Mucosa of descending colon (tissue), 3 donors: ENCODE data around the gene EIF3K. TPM values are rescaled to one million over a fixed set of nuclear protein-coding genes. Genes with fewer than 3 reads are reported as not detected.

Experiments
- ATAC-seq: fragments of 200-7000 bp; cut with Tn5 transposase; one replicate; pipeline ENCODE4 v1.9.1; 2020; ENCODE audit warnings: mild to moderate bottlenecking, moderate library complexity
- DNase-seq, 3 donors: peaks; one replicate each; pipeline ENCODE4 v3.0.0-alpha.2; 2020
- H3K36me3 ChIP-seq: fragments of 200-600 bp; one replicate; pipeline ENCODE4 v1.8.0; 2021; ENCODE audit warnings: low read depth, mild to moderate bottlenecking
- H3K4me1 ChIP-seq: fragments of 200-600 bp; one replicate; pipeline ENCODE4 v1.8.0; 2021; ENCODE audit warnings: low read depth, mild to moderate bottlenecking
- H3K4me3 ChIP-seq: fragments of 200-600 bp; one replicate; pipeline ENCODE4 v1.8.0; 2021; ENCODE audit warnings: mild to moderate bottlenecking
- H3K9me3 ChIP-seq: fragments of 200-600 bp; one replicate; pipeline ENCODE4 v1.8.0; 2021; ENCODE audit warnings: mild to moderate bottlenecking
- intact Hi-C, 2 donors: fragments of 100-400 bp; cut with DNase I in 1 of 2; cut with micrococcal nuclease in 1 of 2; formaldehyde crosslinking; loops; one replicate each; pipeline versions ENCODE4 v1.11.0 to v1.11.1; 2022; cut with DNase I, micrococcal nuclease
- total RNA-seq, 3 donors: library from RNA; stranded (reverse); fragmentation: NEBNext Ultra II Directional in 2 of 3; extraction: Animal tissue kit (Norgen Biotek cat#: 25700) in 2 of 3; gene quantifications; one replicate each; pipeline versions ENCODE4 v1.2.1 to v1.2.4, GENCODE V29; 2021 to 2023
- TF ChIP-seq, protein P1 (sequence below): fragments of 200-600 bp; IDR thresholded peaks from one replicate; pipeline ENCODE4 v1.8.0; 2022; ENCODE audit warnings: antibody characterized with exemption, mild to moderate bottlenecking
- donor health status: DM: no; HTN: no; CAD: no; lungs with moderate emphysema.
- donor health status: DM: no; HTN: no; CAD: no.
- donor health status: DM: no; HTN: yes; CAD: no.

EIF3K gene
- total RNA-seq, 3 donors from 2014 or later, result 338 to 393 (median 350) TPM

DNA sequence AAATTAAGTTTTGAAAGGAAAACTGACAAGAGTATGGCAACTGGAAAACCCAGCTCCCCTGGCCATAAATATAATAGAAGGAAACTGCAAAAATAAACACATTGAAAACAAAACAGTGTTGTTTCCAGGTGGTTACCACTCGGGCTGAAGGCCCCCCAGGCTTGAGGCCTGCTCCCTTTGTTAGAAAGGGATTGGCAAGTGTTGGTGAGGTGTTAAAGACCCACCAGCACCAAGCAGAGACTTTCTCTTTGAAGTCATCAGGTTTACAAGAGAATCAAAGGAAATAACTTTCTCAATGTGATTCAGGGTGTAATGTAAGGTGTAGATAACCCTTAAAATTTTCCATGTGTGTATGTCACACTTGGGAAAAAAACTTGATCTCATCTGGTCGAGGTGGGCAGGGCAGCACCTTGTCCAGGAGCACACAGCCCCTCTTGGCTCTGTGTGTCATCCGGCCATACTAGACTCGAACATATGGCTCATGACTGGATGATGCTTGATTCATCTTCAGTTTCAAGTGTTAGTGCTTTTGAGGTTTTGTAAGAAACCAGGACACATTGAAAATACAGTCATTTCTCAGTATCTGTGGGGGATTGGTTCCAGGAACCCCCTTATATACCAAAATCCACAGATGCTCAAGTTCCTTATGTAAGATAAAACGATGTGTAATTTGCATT is 36.3 kb downstream of the EIF3K start:
- ATAC-seq (no peak), DNase-seq (no peak)
- no peaks in the 10 kb centered on the region for H3K9me3 ChIP-seq
- no peaks in the 10 kb centered on the region for H3K36me3 ChIP-seq
- peaks cover 87% of the 10 kb centered on the region for H3K4me1 ChIP-seq
- no peak overlapping the region for H3K4me3 ChIP-seq
- intact Hi-C loops, result no loop called here
- TF ChIP-seq, protein P1, sequence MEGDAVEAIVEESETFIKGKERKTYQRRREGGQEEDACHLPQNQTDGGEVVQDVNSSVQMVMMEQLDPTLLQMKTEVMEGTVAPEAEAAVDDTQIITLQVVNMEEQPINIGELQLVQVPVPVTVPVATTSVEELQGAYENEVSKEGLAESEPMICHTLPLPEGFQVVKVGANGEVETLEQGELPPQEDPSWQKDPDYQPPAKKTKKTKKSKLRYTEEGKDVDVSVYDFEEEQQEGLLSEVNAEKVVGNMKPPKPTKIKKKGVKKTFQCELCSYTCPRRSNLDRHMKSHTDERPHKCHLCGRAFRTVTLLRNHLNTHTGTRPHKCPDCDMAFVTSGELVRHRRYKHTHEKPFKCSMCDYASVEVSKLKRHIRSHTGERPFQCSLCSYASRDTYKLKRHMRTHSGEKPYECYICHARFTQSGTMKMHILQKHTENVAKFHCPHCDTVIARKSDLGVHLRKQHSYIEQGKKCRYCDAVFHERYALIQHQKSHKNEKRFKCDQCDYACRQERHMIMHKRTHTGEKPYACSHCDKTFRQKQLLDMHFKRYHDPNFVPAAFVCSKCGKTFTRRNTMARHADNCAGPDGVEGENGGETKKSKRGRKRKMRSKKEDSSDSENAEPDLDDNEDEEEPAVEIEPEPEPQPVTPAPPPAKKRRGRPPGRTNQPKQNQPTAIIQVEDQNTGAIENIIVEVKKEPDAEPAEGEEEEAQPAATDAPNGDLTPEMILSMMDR, result no peak

DNA sequence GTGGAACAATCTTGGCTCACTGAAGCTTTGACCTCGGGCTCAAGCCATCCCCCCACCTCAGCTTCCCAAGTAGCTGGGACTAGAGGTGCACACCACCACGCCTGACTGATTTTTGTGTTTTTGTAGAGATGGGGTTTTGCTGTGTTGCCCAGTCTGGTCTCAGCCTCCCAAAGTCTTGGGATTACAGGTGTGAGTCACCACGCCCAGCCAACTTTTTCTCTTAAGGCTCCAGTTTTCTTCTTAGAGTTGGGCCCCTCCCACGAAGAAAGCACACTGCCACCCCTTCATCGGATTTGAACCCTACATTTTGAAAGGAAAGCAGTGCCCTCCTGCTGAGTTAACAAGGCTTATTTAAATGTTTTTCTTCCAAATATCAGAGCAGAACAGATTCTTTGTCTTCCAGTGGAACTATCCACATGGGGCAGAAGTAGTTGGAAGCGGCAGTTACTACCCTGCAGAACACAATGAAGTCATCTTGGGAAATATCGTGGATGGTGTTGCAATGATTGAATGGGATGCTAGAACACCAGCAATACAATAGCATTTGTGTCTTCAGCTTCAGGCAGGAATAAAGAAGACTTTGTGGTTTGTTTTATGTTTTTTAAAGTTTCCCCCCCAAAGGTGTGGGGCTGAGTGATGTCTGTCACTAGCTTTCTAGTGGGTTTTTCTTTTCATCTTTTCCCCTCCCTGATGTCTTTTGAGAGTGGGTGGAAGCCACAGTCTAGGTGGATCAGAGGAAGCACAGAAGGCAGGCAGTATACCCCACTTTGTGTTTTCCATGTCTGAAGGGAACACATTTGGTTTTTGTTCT is 37.4 kb downstream of the EIF3K start:
- TF ChIP-seq, protein P1, result no peak
- H3K36me3 ChIP-seq, result no peaks in the 10 kb centered on the region
- intact Hi-C loops, result no loop called here
- H3K4me1 ChIP-seq, result peaks cover 88% of the 10 kb centered on the region
- H3K4me3 ChIP-seq, result no peak overlapping the region
- DNase-seq (no peak), ATAC-seq (no peak)
- no peaks in the 10 kb centered on the region for H3K9me3 ChIP-seq

DNA sequence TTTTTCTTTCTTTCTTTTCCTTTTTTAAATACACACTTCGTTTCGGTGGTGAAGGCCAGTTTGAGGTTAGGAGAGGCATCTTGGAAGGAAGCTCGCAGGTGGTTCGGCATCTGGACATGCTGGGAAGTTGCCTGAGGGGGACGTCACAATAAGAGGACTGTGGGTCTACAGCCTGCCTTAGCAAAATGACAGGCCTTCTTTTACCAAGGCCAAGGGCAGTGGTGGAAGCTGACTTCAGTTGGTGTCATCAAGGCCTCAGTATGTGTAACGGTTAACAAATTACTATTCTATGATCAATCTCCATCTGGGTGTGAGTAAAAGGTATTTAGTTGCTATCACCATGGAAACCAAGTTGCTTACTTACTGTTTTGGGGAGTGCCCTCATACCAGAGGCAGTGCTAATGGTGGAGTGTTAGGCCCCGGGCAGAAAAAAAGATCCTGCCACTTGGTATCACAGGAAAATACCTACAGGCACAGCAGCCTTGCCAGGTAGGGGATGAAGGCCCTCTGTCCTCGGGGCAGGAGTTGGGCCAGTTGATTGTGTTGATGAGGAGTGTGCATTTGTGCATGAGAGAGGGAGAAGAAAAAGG is 38.7 kb downstream of the EIF3K start:
- Histone ChIP-seq H3K4me1 (peaks cover 87% of the 10 kb centered on the region), H3K4me3 (no peak overlapping the region), H3K36me3 (no peaks in the 10 kb centered on the region), H3K9me3 (no peaks in the 10 kb centered on the region)
- ATAC-seq, result peak; percentile 20
- intact Hi-C loops, result no loop called here
- peak in 1 of 3 donors; percentile 38 for DNase-seq
- TF ChIP-seq, protein P1, result no peak

DNA sequence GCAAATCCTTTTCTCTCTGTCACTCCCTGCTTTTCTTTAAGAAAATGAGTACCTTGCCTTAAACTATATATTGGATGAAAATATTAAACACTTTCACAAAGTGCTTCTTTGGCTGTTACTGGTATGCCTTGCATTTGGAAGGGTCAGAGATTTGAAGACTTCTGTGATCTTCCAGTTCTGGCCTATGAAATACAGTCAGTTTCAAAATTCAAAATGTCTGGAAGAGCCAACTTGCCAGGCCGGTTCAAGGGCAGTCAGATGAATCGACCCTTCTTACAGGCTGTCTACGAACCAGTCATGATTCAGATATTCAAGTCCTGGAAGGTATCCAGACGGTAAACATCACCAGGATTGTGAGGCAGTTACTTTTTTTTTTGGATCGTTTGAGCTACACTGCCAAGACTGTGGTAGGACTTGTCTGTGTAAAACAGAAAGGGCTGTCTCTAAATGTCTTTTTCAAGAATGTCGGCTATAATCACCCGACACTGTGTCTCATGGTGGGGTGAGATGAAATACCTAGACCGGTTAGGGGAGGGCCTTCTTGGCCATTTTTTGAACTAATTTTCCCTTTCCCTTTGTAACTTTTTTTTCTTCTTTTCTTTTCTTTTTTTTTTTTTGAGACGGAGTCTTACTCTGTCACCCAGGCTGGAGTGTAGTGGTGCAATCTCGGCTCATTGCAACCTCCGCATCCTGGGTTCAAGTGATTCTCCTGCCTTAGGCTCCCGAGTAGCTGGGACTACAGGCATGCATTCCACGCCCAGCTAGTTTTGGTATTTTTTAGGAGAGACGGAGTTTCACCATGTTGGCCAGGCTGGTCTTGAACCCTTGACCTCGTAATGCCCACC is 39.7 kb downstream of the EIF3K start:
- ATAC-seq (peak; percentile 67), DNase-seq (peak; percentile 31 to 72 (median 44))
- H3K9me3 ChIP-seq, result no peaks in the 10 kb centered on the region
- H3K36me3 ChIP-seq, result no peaks in the 10 kb centered on the region
- H3K4me1 ChIP-seq, result peaks cover 90% of the 10 kb centered on the region
- TF ChIP-seq, protein P1, result no peak
- no peak overlapping the region for H3K4me3 ChIP-seq
- intact Hi-C loops, result no loop called here

DNA sequence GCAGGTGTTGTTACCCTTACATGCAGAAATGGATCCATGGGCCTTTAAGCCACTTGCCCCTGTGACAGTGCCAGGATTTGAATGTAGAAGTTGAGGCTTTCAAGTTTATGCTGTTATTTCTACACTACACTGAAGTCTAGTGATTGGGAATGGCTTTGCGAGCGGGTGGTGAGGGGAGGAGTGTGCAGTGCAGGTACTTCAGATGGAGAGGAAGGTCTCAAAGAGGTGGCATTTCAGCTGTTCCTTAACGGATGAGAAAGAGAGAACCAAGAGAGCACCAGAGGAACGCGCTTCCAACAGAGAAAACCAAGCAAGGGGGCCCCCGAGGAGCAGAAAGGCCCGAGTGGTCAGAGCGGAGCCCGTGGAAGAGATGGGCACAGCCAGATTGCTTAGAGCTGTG is 41.7 kb downstream of the EIF3K start:
- no peaks in the 10 kb centered on the region for H3K9me3 ChIP-seq
- no peak overlapping the region for H3K4me3 ChIP-seq
- TF ChIP-seq, protein P1, result no peak
- peak in 1 of 3 donors; percentile 36 for DNase-seq
- H3K4me1 ChIP-seq, result peaks cover 92% of the 10 kb centered on the region
- H3K36me3 ChIP-seq, result no peaks in the 10 kb centered on the region
- no peak for ATAC-seq
- intact Hi-C loops, result no loop called here
